Spleen (tissue), 11 donors: ENCODE measurements around the gene PRKACG. TPM values are rescaled to one million over a fixed set of nuclear protein-coding genes. Genes with fewer than 3 reads are reported as not detected.
A peak's percentile ranks its signal among the peaks of the same experiment; 100 is the strongest.

ENCODE experiments used
- DNase-seq: peaks from one replicate; pipeline ENCODE4 v3.0.0-alpha.2; 2020
- H3K27ac ChIP-seq, 8 donors: fragments of 200-600 bp; sonication (generic) in 7 of 8; 1 replicate in 4 of 8; 2 replicates in 4 of 8; pipeline versions ENCODE4 v1.5.0 to v1.8.0; 2016 to 2021; ENCODE audit warnings: inconsistent platforms in 4 of 8, mild to moderate bottlenecking in 4 of 8, moderate library complexity in 1 of 8
- H3K27me3 ChIP-seq, 7 donors: fragments of 200-600 bp; sonication (generic) in 6 of 7; replicated peaks in 1 of 7; 1 replicate in 4 of 7; 2 replicates in 3 of 7; pipeline versions ENCODE4 v1.5.0 to v1.8.0; 2016 to 2021; ENCODE audit warnings: inconsistent platforms in 3 of 7, mild to moderate bottlenecking in 1 of 7
- H3K36me3 ChIP-seq, 6 donors: fragments of 200-600 bp; sonication (generic) in 5 of 6; 1 replicate in 4 of 6; 2 replicates in 2 of 6; pipeline versions ENCODE4 v1.5.0 to v1.8.0; 2016 to 2021; ENCODE audit warnings: inconsistent platforms in 2 of 6
- H3K4me1 ChIP-seq, 6 donors: fragments of 200-600 bp; sonication (generic) in 5 of 6; 1 replicate in 3 of 6; 2 replicates in 3 of 6; pipeline versions ENCODE4 v1.5.0 to v1.8.0; 2016 to 2021; ENCODE audit warnings: inconsistent platforms in 3 of 6
- H3K4me3 ChIP-seq, 8 donors: fragments of 200-600 bp; sonication (generic) in 7 of 8; 1 replicate in 4 of 8; 2 replicates in 4 of 8; pipeline versions ENCODE4 v1.5.0 to v1.8.0; 2016 to 2021; ENCODE audit warnings: inconsistent platforms in 4 of 8, mild to moderate bottlenecking in 4 of 8, moderate library complexity in 2 of 8
- H3K9me3 ChIP-seq, 8 donors: fragments of 200-600 bp; sonication (generic) in 7 of 8; 1 replicate in 4 of 8; 2 replicates in 4 of 8; pipeline versions ENCODE4 v1.5.0 to v1.8.0; 2016 to 2021; ENCODE audit warnings: inconsistent platforms in 4 of 8
- CTCF ChIP-seq, 11 experiments: fragments of 200-600 bp in 7 of 11; fragments of 450-650 bp in 4 of 11; sonication (generic) in 4 of 11; IDR thresholded peaks in 8 of 11; conservative IDR thresholded peaks in 3 of 11; 1 replicate in 7 of 11; 2 replicates in 4 of 11; pipeline versions ENCODE4 v1.4.0 to v1.8.0; 2016 to 2021; ENCODE audit warnings: antibody characterized with exemption in 11 of 11, inconsistent platforms in 4 of 11, mild to moderate bottlenecking in 1 of 11
- POLR2A ChIP-seq, 3 donors: fragments of 450-650 bp; IDR thresholded peaks; one replicate each; pipeline ENCODE4 v1.5.1; 2017; ENCODE audit warnings: antibody characterized with exemption in 3 of 3, mild to moderate bottlenecking in 1 of 3
- POLR2AphosphoS5 ChIP-seq, 3 donors: sonication (generic); formaldehyde crosslinking; IDR thresholded peaks; one replicate each; pipeline ENCODE4 v1.5.1; 2017; ENCODE audit warnings: antibody characterized with exemption in 3 of 3
- WGBS, 5 donors: extraction: QIAGEN DNeasy Blood & Tissue Kit in 3 of 5; methylation state at CpG; one replicate each; pipeline versions ENCODE4 v1.1.5 to v1.1.7; 2013 to 2018; 5-methylcytosine and 5-hydroxymethylcytosine counted together
- intact Hi-C: fragments of 100-400 bp; cut with DNase I; formaldehyde crosslinking; loops from one replicate; pipeline ENCODE4 v1.15.0; 2023; ENCODE audit warnings: low total_unique reads
- polyA plus RNA-seq, 3 donors: library from polyadenylated mRNA; stranded (reverse); fragments of 200-250 nt; gene quantifications; one replicate each; pipeline ENCODE4 v1.2.1, GENCODE V29; 2013
- total RNA-seq, 7 donors: library from RNA; depleted of rRNA in 3 of 7; stranded (reverse); fragments of >200 nt in 3 of 7; fragmentation: NEBNext Ultra II Directional in 4 of 7; extraction: Animal tissue kit (Norgen Biotek cat#: 25700) in 4 of 7; gene quantifications; one replicate each; pipeline versions ENCODE4 v1.1.0 to v1.2.1, GENCODE V29; 2016 to 2021
- donor health status: healthy with polysubstance abuse.
- donor health status: DM: no; HTN: no; CAD: no; lungs with moderate emphysema.
- donor health status: DM: no; HTN: no; CAD: no.
- donor health status: Bipolar disorder and iron deficiency.
- donor health status: healthy.
- donor health status: DM: no; HTN: no; CAD: no.
- donor health status: DM: yes; HTN: yes; CAD: no.

Gene PRKACG
- total and polyA plus RNA-seq, 10 donors: not detected

- Histone ChIP-seq H3K4me3 (no peak overlapping the region), H3K27me3 (no peaks in the 10 kb centered on the region), H3K4me1 (peaks cover 0 to 68% (median 2%) of the 10 kb centered on the region in 6 donors), H3K27ac (peak overlapping the region in 1 of 8 donors; percentile 23), H3K9me3 (no peaks in the 10 kb centered on the region), H3K36me3 (no peaks in the 10 kb centered on the region)
- DNase-seq: no peak
- TF ChIP-seq CTCF (IDR thresholded peaks at IDR 0.05 in 8 of 11, conservative IDR thresholded peaks at IDR 0.05 in 3 of 11): no peak
- no peak for TF ChIP-seq POLR2A (IDR thresholded peaks at IDR 0.05)
- TF ChIP-seq POLR2AphosphoS5 (IDR thresholded peaks at IDR 0.05): no peak
- intact Hi-C loops: no loop called here
- WGBS, 5 donors: 50 to 71% (median 66%) methylated on average over 8 to 9 of the region's 9 CpGs
Observed at GRCh38 chr9:68979538-68980314, 34.2 kb downstream of the PRKACG start.

DNA sequence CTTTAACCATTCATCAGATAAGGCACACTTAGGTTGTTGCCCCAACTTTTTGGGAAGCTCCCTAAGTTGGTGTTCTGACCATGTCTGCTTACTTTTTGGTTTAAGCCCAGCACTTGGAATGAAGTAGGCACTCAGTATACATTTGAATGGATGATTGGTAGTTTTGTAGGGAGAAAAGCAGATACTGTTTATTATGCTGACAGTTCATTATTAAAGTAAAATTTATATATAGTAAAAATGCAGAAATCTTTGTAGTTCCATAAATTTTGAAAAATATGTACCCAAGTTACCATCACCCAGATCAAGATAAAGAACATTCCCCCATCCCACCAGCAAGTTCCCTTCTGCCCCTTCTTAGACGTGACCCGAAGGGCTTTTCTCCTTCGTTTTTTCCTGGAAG, 35.4 kb downstream of the PRKACG start:
- WGBS, 5 donors: 86 to 95% (median 90%) methylated on average over 3 of the region's 3 CpGs
- no peak for DNase-seq
- no peak overlapping the region for H3K4me3 ChIP-seq
- no peaks in the 10 kb centered on the region for H3K9me3 ChIP-seq
- TF ChIP-seq CTCF (IDR thresholded peaks at IDR 0.05 in 8 of 11, conservative IDR thresholded peaks at IDR 0.05 in 3 of 11) (no peak), POLR2A (IDR thresholded peaks at IDR 0.05) (no peak), POLR2AphosphoS5 (IDR thresholded peaks at IDR 0.05) (no peak)
- intact Hi-C loops: no loop called here
- H3K36me3 ChIP-seq: no peaks in the 10 kb centered on the region
- no peaks in the 10 kb centered on the region for H3K27me3 ChIP-seq
- peak overlapping the region in 1 of 8 donors; percentile 24 for H3K27ac ChIP-seq
- peaks cover 0 to 72% (median 2%) of the 10 kb centered on the region in 6 donors for H3K4me1 ChIP-seq

- Histone ChIP-seq H3K36me3 (no peaks in the 10 kb centered on the region), H3K4me1 (peaks cover 0 to 68% (median 2%) of the 10 kb centered on the region in 6 donors), H3K4me3 (no peak overlapping the region), H3K27ac (peak overlapping the region in 1 of 8 donors; percentile 24), H3K9me3 (no peaks in the 10 kb centered on the region), H3K27me3 (no peaks in the 10 kb centered on the region)
- intact Hi-C loops: no loop called here
- no peak for TF ChIP-seq POLR2A (IDR thresholded peaks at IDR 0.05)
- no peak for TF ChIP-seq POLR2AphosphoS5 (IDR thresholded peaks at IDR 0.05)
- no peak for TF ChIP-seq CTCF (IDR thresholded peaks at IDR 0.05 in 8 of 11, conservative IDR thresholded peaks at IDR 0.05 in 3 of 11)
- DNase-seq: no peak
- 55 to 69% (median 64%) methylated on average over 4 of the region's 4 CpGs for WGBS, 5 donors
Observed at GRCh38 chr9:68978066-68978465, 35.8 kb downstream of the PRKACG start.

DNA sequence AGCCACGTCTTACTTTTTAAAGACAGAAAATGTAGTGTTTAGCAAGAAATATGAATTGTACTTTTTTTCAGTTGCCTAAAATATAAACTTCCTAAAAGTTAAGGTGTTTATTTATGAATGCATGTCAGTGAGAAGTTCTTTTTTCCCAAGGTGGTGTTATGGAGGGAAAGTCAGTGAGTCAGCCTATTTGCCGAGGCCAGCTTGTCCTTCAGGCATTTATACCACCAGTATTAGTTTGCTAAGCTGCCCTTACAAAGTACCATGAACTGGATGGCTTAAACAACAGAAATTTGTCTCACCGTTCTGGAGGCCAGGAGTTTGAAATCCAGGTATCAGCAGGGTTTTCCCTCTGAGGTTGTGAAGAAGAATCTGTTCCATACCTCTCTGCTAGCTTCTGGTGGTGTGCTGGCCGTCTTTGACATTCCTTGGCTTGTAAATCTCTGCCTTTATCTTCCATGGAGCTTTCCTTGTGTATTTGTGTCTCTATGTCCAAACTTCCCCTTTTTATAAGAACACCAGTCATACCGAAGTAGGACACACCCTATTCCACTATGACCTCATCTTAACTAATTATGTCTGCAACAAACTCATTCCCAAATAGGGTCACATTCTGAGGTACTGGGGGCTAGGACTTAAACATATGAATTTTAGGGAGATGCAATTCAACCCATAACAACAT, 38.4 kb downstream of the PRKACG start:
- intact Hi-C loops: no loop called here
- peaks cover 0 to 47% (median 2%) of the 10 kb centered on the region in 6 donors for H3K4me1 ChIP-seq
- no peaks in the 10 kb centered on the region for H3K36me3 ChIP-seq
- no peak for TF ChIP-seq CTCF (IDR thresholded peaks at IDR 0.05 in 8 of 11, conservative IDR thresholded peaks at IDR 0.05 in 3 of 11)
- no peak for TF ChIP-seq POLR2A (IDR thresholded peaks at IDR 0.05)
- TF ChIP-seq POLR2AphosphoS5 (IDR thresholded peaks at IDR 0.05): no peak
- H3K27me3 ChIP-seq: no peaks in the 10 kb centered on the region
- DNase-seq: no peak
- no peaks in the 10 kb centered on the region for H3K9me3 ChIP-seq
- WGBS, 5 donors: 48 to 66% (median 59%) methylated on average over 5 of the region's 5 CpGs
- peak overlapping the region in 2 of 8 donors; percentile 10 to 35 for H3K4me3 ChIP-seq
- H3K27ac ChIP-seq: peak overlapping the region in 4 of 8 donors; percentile 54 to 75 (median 61)
